HUES6 (cell line): ENCODE results near the gene SCGB2B2.
"Not testable (repeated sequence)": the region's sequence is repeated elsewhere in the genome, so short reads cannot be mapped to it uniquely, and the experiment has no call there.

Experiments used
- H3K27ac ChIP-seq: 2 replicates; pipeline ENCODE4 v1.7.0; 2013; ENCODE audit warnings: low read depth, mild to moderate bottlenecking, low read length, inconsistent platforms
- H3K27me3 ChIP-seq: 2 replicates; pipeline ENCODE4 v1.6.1; 2013; ENCODE audit warnings: low read length; ENCODE audit not compliant: control insufficient read depth, insufficient read depth
- H3K36me3 ChIP-seq: 2 replicates; pipeline ENCODE4 v1.6.1; 2013; ENCODE audit warnings: low read length; ENCODE audit not compliant: control insufficient read depth, insufficient read depth
- H3K4me1 ChIP-seq: 2 replicates; pipeline ENCODE4 v1.6.1; 2013; ENCODE audit warnings: low read length; ENCODE audit not compliant: control insufficient read depth, insufficient read depth
- H3K4me3 ChIP-seq: 2 replicates; pipeline ENCODE4 v1.5.1; 2013; ENCODE audit warnings: low read depth, low read length
- H3K9ac ChIP-seq: one replicate; pipeline ENCODE4 v1.6.1; 2013; ENCODE audit warnings: mild to moderate bottlenecking, low read length
- H3K9me3 ChIP-seq: 2 replicates; pipeline ENCODE4 v1.6.1; 2013; ENCODE audit warnings: low read depth, low read length; ENCODE audit not compliant: control insufficient read depth, insufficient read depth

The SCGB2B2 gene

DNA sequence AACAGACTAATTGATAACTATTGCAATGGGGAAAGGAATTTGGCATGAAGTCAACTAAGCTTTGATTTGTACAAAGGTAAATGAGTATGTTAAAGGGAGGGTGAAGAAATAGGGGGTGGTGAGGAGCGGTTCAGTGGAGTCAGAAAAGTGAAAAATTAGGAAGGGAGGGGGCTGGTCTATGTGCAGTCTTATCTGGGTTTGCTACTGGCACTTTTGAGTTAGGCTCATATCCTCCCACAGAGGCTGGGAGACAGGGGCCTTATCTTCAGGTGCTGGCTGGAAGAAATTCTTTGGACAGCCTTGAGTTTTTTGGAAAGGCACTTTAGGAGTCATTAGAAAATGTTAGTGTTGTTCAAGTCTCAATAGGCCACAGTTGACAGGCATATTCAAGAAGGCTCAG, 11.6 kb upstream of the SCGB2B2 start:
- Histone ChIP-seq H3K36me3 (peaks cover 20% of the 10 kb centered on the region), H3K9ac (no peak overlapping the region), H3K9me3 (0 out of 2 replicates have a peak, but pooled peaks cover 7% of the 10 kb centered on the region), H3K4me1 (no peaks in the 10 kb centered on the region), H3K27me3 (0 out of 2 replicates have a peak, but pooled peaks cover 4% of the 10 kb centered on the region), H3K27ac (no peak overlapping the region), H3K4me3 (no peak overlapping the region)

DNA sequence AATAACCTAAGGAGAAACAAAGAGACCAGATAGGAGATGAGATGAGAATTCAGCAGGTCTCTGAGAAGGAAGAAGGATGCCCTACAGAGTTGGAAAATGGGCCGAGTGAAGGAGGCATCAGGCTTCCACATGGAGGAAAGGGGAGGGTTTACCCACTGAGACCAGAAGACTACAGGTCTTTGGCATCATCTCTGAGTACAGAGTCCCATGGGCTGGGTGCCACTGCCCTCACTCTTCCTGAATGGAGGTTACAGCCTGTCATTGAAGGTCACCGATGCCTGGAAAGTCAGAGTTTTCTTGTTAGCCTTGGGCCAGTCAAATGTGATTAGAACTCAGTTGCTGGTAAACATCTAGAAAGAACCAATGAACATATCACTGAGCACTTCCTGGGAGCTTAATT, 10.4 kb upstream of the SCGB2B2 start:
- H3K9me3 ChIP-seq: 0 out of 2 replicates have a peak, but pooled peaks cover 7% of the 10 kb centered on the region
- no peaks in the 10 kb centered on the region for H3K4me1 ChIP-seq
- peaks cover 32% of the 10 kb centered on the region for H3K36me3 ChIP-seq
- no peak overlapping the region for H3K27ac ChIP-seq
- 0 out of 2 replicates have a peak, but pooled peaks cover 4% of the 10 kb centered on the region for H3K27me3 ChIP-seq
- no peak overlapping the region for H3K4me3 ChIP-seq
- no peak overlapping the region for H3K9ac ChIP-seq

DNA sequence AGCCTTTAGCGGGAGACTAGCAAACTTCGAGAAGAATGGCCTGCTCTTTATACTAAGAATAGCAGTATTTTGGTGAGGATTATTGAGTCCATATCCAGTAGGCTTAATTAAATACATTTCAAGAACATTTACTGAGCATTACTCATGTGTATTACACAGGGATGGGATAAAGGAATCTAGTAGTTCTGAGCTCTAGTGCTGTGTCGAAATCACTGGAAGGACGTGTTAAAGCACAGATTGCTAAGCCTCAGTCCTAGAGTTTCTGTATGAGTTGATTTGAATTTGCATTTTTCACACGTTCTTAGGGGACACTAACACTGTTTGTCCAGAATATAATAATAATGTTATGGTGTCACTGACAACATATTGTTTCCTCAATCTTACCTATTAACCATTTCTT, 9.5 kb upstream of the SCGB2B2 start:
- no peaks in the 10 kb centered on the region for H3K4me1 ChIP-seq
- H3K9me3 ChIP-seq: peaks cover 8% of the 10 kb centered on the region; the same call in 1 of the 2 replicates
- 0 out of 2 replicates have a peak, but pooled peaks cover 4% of the 10 kb centered on the region for H3K27me3 ChIP-seq
- peaks cover 37% of the 10 kb centered on the region for H3K36me3 ChIP-seq
- no peak overlapping the region for H3K4me3 ChIP-seq
- no peak overlapping the region for H3K27ac ChIP-seq
- H3K9ac ChIP-seq: no peak overlapping the region

DNA sequence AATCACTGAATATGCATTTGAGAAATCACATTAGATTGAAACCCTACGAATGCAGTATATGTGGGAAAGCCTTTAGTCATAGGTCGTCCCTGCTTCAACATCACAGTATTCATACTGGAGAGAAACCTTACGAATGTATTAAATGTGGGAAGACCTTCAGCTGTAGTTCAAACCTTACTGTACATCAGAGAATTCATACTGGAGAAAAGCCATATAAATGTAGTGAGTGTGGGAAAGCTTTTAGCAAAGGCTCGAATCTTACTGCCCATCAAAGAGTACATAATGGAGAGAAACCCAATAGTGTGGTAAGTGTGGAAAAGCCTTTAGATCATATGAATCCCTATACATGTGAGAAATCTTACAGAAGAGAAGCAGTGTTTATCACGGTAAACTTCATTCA, 8.3 kb upstream of the SCGB2B2 start:
- not testable (repeated sequence) for H3K27me3 ChIP-seq, H3K4me1 ChIP-seq, H3K27ac ChIP-seq, H3K4me3 ChIP-seq, H3K9ac ChIP-seq
- Histone ChIP-seq H3K36me3 (peaks cover 47% of the 10 kb centered on the region), H3K9me3 (peaks cover 10% of the 10 kb centered on the region; the same call in 1 of the 2 replicates)

DNA sequence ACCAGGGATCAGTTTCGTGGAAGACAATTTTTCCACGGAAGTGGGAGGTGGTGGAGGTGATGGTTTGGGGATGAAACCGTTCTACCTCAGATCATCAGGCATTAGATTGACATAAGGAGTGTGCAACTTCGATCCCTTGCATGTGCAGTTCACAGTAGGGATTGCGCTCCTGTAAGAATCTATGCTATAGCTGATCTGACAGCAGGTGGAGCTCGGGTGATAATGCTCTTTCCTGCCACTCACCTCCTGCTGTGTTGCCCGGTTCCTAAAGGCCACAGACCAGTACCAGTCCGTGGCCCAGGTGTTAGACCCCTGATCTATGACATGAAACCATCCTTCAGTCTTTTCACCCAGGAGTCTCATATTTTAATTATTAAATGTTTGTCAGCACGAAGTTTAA, 4.5 kb upstream of the SCGB2B2 start:
- Histone ChIP-seq H3K27me3 (no peaks in the 10 kb centered on the region), H3K4me3 (no peak overlapping the region), H3K36me3 (peaks cover 61% of the 10 kb centered on the region)

DNA sequence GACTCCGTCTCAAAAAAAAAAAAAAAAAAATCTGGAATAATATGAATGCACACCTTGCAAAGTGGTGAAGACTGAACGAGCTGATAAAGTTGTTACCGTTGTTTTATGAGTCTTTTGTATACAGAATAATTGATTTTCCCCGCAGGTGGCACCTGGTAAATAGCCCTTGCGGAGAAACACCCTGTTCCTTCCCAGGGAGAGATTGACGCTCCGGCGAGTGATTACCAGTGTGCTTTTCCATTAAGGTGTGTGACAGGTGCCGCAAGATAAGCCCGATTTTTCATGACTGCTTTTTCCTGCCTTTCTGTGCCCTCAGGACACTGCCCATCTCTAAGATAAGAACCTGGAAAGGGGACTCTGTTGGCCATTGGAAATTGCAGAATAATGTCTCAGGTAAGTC, 1.5 kb upstream of the SCGB2B2 start:
- no peak overlapping the region for H3K27ac ChIP-seq
- no peaks in the 10 kb centered on the region for H3K4me1 ChIP-seq
- H3K9ac ChIP-seq: no peak overlapping the region
- peak overlapping the region; percentile 95 for H3K4me3 ChIP-seq
- H3K36me3 ChIP-seq: peaks cover 39% of the 10 kb centered on the region
- no peaks in the 10 kb centered on the region for H3K27me3 ChIP-seq
- peaks cover 3% of the 10 kb centered on the region; the same call in 1 of the 2 replicates for H3K9me3 ChIP-seq

More for the DNA sequence above, 4.5 kb upstream of the SCGB2B2 start:
- H3K27ac ChIP-seq: no peak overlapping the region
- H3K9ac ChIP-seq: no peak overlapping the region
- peaks cover 10% of the 10 kb centered on the region; the same call in 1 of the 2 replicates for H3K9me3 ChIP-seq
- no peaks in the 10 kb centered on the region for H3K4me1 ChIP-seq

DNA sequence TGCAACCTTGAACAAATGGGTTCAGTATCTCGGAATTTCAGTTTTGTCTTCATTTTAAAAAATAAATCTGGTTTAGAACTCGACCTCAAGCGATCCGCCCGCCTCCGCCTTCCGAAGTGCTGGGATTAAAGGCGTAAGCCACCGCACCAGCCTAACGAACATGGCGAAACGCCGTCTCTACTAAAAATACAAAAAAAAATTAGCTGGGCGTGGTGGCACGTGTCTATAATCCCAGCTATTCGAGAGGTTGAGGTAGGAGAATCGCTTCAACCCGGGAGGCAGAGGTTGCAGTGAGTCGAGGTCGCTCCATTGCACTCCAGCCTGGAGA, 1.1 kb upstream of the SCGB2B2 start:
- no peaks in the 10 kb centered on the region for H3K27me3 ChIP-seq
- peak overlapping the region; percentile 92 for H3K27ac ChIP-seq
- peak overlapping the region; percentile 95 for H3K4me3 ChIP-seq
- H3K4me1 ChIP-seq: no peaks in the 10 kb centered on the region
- peaks cover 36% of the 10 kb centered on the region for H3K36me3 ChIP-seq
- peaks cover 3% of the 10 kb centered on the region; the same call in 1 of the 2 replicates for H3K9me3 ChIP-seq
- peak overlapping the region; percentile 93 for H3K9ac ChIP-seq

DNA sequence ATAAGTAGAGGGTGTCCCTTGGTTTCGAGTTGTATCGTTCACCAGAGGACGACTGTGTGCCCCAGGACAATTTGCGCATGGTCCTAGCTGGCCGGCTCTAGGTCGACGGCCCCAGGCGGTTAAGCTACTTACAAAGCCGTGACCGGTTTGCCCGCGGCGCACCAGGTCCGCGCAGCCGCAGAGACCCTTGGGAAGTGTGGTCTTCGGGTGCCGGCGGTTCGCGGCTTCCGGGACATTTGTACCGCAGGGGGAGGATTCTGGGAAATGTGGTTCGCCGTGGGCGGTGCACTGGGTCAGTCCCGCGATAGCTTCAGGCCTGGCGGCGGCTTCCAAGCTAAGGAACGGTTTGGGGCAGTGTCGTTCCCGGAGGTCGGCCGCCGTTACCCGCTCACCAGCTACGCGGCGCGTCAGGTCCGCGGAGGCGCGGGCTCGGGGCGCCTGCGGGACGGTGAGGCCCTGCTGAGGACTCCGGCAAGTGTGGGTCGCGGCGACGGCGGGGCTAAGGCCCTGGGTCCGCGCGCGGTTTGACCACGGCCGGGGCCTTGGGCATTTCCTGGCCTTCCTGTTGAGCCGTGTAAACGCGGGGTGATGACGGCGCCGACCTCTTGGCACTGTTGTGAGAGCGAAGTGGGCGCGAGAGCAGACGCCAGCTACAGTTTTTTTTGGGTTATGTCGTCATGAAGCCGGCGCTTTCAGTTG, 576 bp upstream of the SCGB2B2 start, which contains the start of gene ZNF302:
ZNF302 (plus strand) TSS at position 293 of the 699 bp plus-strand sequence. CDS start 1,127 bp downstream, outside the sequence.
- H3K36me3 ChIP-seq: peaks cover 31% of the 10 kb centered on the region
- H3K4me3 ChIP-seq: peak within 1 kb of the TSS; percentile 95
- peak within 1 kb of the TSS; percentile 93 for H3K9ac ChIP-seq
- no peaks in the 10 kb centered on the region for H3K4me1 ChIP-seq
- peak within 1 kb of the TSS; percentile 92 for H3K27ac ChIP-seq
- peaks cover under 1% of the 10 kb centered on the region; the same call in 1 of the 2 replicates for H3K27me3 ChIP-seq
- peaks cover 3% of the 10 kb centered on the region; the same call in 1 of the 2 replicates for H3K9me3 ChIP-seq

DNA sequence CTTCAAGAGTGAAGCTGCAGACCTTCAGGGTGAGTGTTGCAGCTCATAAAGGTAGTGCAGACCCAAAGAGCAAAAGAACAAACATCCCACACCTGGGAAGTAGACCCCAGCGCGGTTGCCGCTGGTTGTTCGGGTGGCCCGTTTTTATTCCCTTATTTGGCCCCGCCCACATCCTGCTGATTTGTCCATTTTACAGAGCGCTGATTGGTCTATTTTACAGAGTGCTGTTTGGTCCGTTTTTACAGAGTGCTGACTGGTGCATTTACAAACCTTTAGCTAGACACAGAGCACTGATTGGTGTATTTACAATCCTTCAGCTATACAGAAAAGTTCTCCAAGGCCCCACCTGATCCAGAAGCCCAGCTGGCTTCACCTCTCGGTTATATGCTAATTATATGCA, 1.0 kb downstream of the SCGB2B2 start:
- H3K9ac ChIP-seq: no peak overlapping the region
- no peak overlapping the region for H3K4me3 ChIP-seq
- peaks cover 3% of the 10 kb centered on the region; the same call in 1 of the 2 replicates for H3K27me3 ChIP-seq
- H3K4me1 ChIP-seq: no peaks in the 10 kb centered on the region
- H3K36me3 ChIP-seq: peaks cover 19% of the 10 kb centered on the region
- no peak overlapping the region for H3K27ac ChIP-seq
- no peaks in the 10 kb centered on the region for H3K9me3 ChIP-seq

DNA sequence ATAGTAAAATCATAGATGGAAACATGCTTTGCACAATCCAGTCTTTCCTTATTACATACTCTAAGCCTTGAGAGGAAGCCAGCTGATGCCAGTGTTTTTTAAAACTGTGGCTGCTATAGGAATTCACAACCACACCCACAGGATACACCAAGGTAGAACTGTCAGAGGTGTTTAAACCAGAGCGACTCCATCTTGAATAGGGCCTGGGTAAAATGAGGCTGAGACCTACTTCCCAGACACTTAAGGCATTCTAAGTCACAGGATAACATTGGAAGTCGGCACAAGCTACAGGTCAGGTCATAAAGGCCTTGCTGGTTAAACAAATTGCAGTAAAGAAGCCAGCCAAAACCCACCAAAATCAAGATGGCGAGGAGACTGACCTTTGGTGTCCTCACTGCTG, 1.7 kb downstream of the SCGB2B2 start:
- peaks cover 3% of the 10 kb centered on the region; the same call in 1 of the 2 replicates for H3K27me3 ChIP-seq
- no peak overlapping the region for H3K4me3 ChIP-seq
- no peaks in the 10 kb centered on the region for H3K9me3 ChIP-seq
- peaks cover 13% of the 10 kb centered on the region for H3K36me3 ChIP-seq
- no peak overlapping the region for H3K27ac ChIP-seq
- H3K4me1 ChIP-seq: no peaks in the 10 kb centered on the region
- no peak overlapping the region for H3K9ac ChIP-seq

DNA sequence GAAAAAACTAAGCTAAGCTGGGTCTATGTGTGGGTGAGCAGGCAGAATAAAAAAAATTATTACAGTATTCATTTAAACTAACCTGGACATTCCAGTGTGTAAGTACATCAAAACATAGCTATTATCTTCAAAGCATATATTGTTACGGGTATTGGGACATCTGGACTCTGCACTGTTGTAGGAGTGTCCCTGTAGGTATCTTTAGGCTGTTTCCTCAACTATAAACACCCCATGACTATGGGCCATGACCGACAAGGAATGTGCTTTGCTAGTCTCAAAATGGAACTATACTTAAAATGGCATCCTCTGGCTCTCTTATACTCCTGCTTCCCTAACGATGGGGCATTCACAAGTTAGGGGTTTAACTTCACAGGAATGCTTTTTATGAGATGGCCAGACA, 3.4 kb downstream of the SCGB2B2 start:
- Histone ChIP-seq H3K9me3 (no peaks in the 10 kb centered on the region), H3K4me1 (no peaks in the 10 kb centered on the region), H3K9ac (no peak overlapping the region), H3K27ac (no peak overlapping the region), H3K4me3 (no peak overlapping the region), H3K27me3 (peaks cover 3% of the 10 kb centered on the region; the same call in 1 of the 2 replicates), H3K36me3 (no peaks in the 10 kb centered on the region)
